OCI-LY7 (cell line): ENCODE data around the gene CHST11.

Source experiments
- EZH2phosphoT487 ChIP-seq: fragments of 200-600 bp; sonication (generic); IDR thresholded peaks from 2 replicates; pipeline ENCODE4 v1.6.1; 2018; ENCODE audit warnings: low read depth, borderline replicate concordance, mild to moderate bottlenecking, mixed run types, antibody characterized with exemption, low read length, moderate library complexity, mixed read lengths
- TF ChIP-seq, protein P1 (sequence below): fragments of 200-600 bp; sonication (generic); conservative IDR thresholded peaks from 2 replicates; pipeline ENCODE4 v1.5.1; 2014; ENCODE audit warnings: mild to moderate bottlenecking, antibody characterized with exemption, low read length, moderate library complexity, mixed read lengths

DNA sequence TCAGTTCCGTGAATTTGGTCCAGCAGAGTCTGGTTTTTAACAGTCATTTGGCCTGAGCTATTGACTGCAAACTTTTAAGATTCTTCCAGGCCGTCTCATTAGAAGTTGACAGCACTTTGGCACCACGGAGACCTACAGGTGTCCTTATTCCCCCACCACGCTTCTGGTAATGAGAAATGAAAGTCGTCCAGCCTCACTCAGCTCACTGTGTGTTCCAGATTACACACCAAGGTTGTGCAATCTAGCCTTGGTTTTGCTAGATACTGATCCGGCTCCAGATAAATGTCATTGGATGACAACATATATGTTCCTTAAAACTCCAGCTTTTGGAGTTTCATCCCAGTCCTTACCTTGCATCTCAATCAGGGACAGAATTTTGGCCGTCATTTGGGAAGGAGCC lies 210.4 kb downstream of the CHST11 start:
- TF ChIP-seq, protein P1, sequence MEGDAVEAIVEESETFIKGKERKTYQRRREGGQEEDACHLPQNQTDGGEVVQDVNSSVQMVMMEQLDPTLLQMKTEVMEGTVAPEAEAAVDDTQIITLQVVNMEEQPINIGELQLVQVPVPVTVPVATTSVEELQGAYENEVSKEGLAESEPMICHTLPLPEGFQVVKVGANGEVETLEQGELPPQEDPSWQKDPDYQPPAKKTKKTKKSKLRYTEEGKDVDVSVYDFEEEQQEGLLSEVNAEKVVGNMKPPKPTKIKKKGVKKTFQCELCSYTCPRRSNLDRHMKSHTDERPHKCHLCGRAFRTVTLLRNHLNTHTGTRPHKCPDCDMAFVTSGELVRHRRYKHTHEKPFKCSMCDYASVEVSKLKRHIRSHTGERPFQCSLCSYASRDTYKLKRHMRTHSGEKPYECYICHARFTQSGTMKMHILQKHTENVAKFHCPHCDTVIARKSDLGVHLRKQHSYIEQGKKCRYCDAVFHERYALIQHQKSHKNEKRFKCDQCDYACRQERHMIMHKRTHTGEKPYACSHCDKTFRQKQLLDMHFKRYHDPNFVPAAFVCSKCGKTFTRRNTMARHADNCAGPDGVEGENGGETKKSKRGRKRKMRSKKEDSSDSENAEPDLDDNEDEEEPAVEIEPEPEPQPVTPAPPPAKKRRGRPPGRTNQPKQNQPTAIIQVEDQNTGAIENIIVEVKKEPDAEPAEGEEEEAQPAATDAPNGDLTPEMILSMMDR = no peak
- no peak for TF ChIP-seq EZH2phosphoT487
